Panc1 (cell line): ENCODE measurements around the gene CRIP2. TPM values are rescaled to one million over a fixed set of nuclear protein-coding genes. Genes with fewer than 3 reads are reported as not detected.

ENCODE experiments used
- ATAC-seq: fragments of 200-7000 bp; cut with Tn5 transposase; 2 replicates; pipeline ENCODE4 v1.9.1; 2020; ENCODE audit warnings: mild to moderate bottlenecking, moderate library complexity
- BruUV-seq: library from RNA; stranded (reverse); fragments of 400-500 nt; replicated peaks from 2 replicates; lab custom pipeline; 2021; lab: Mats Ljungman, UMichigan
- CTCF ChIA-PET: fragments of 300-600 bp; sonication (Branson Sonifier 250); formaldehyde crosslinking; loops from one replicate; lab custom pipeline; 2022; ENCODE audit warnings: antibody characterized with exemption; lab: Charles Lee
- POLR2A ChIA-PET: fragments of 300-600 bp; sonication (Branson Sonifier 250); formaldehyde crosslinking; loops from one replicate; lab custom pipeline; 2022; ENCODE audit warnings: antibody characterized with exemption; lab: Charles Lee
- DNase-seq: peaks from one replicate; pipeline ENCODE4 v3.0.0-alpha.2; 2010; ENCODE audit warnings: low read depth, low spot score
- H3K27ac ChIP-seq: 2 replicates; pipeline ENCODE4 v1.5.1; 2011; ENCODE audit warnings: mild to moderate bottlenecking, low read length, inconsistent platforms
- H3K27me3 ChIP-seq: fragments of 200-500 bp; sonication (Bioruptor generic); 2 replicates; pipeline ENCODE4 v1.6.0; 2014; ENCODE audit warnings: low read length, inconsistent platforms; ENCODE audit not compliant: control insufficient read depth, insufficient read depth
- H3K36me3 ChIP-seq: fragments of 200-500 bp; sonication (Bioruptor generic); 2 replicates; pipeline ENCODE4 v1.5.1; 2014; ENCODE audit warnings: inconsistent platforms, mild to moderate bottlenecking, low read length, moderate library complexity; ENCODE audit not compliant: control insufficient read depth, insufficient read depth
- H3K4me1 ChIP-seq: 2 replicates; pipeline ENCODE4 v1.5.1; 2011; ENCODE audit warnings: inconsistent platforms, mild to moderate bottlenecking, low read length, moderate library complexity; ENCODE audit not compliant: control insufficient read depth, insufficient read depth
- H3K4me3 ChIP-seq, 2 experiments: 2 replicates each; pipeline ENCODE4 v1.5.1; 2011 to 2012; ENCODE audit warnings: low read depth in 2 of 2, low read length in 2 of 2, mild to moderate bottlenecking in 2 of 2, inconsistent platforms in 1 of 2, moderate library complexity in 1 of 2
- H3K9me3 ChIP-seq: fragments of 200-500 bp; sonication (Bioruptor generic); 2 replicates; pipeline ENCODE4 v1.5.1; 2014; ENCODE audit warnings: low read depth, mild to moderate bottlenecking, inconsistent platforms, low read length, moderate library complexity; ENCODE audit not compliant: control insufficient read depth, insufficient read depth
- CTCF ChIP-seq: fragments of 450-650 bp; IDR thresholded peaks from 2 replicates; pipeline ENCODE4 v1.5.1; 2017; ENCODE audit warnings: mild to moderate bottlenecking
- POLR2AphosphoS5 ChIP-seq: IDR thresholded peaks from 2 replicates; pipeline ENCODE4 v1.6.1; 2012; ENCODE audit warnings: mild to moderate bottlenecking, low read depth, low read length, moderate library complexity
- REST ChIP-seq, 2 experiments: IDR thresholded peaks; 2 replicates each; pipeline ENCODE4 v1.6.1; 2011 to 2012; ENCODE audit warnings: low read depth in 2 of 2, control low read depth in 1 of 2, low read length in 1 of 2, mild to moderate bottlenecking in 1 of 2, moderate library complexity in 1 of 2; ENCODE audit not compliant: insufficient read depth in 1 of 2
- SIN3A ChIP-seq: IDR thresholded peaks from 2 replicates; pipeline ENCODE4 v1.6.1; 2012; ENCODE audit warnings: low read depth, mild to moderate bottlenecking, low read length, moderate library complexity, borderline replicate concordance; ENCODE audit not compliant: insufficient read depth
- TCF7L2 ChIP-seq: IDR thresholded peaks from 2 replicates; pipeline ENCODE4 v1.6.1; 2011; ENCODE audit warnings: mild to moderate bottlenecking, low read depth, low read length, inconsistent platforms
- in situ Hi-C: cut with HindIII; loops from 2 replicates; pipeline ENCODE4 v1.10.0; 2016; ENCODE audit warnings: low sequenced_read_pairs, low pct_unique_long_range_greater_than_20kb
- intact Hi-C: fragments of 100-400 bp; cut with micrococcal nuclease; formaldehyde crosslinking; loops from one replicate; pipeline ENCODE4 v1.10.0; 2022; ENCODE audit not compliant: unreplicated experiment
- total RNA-seq: library from RNA; stranded (reverse); gene quantifications from one replicate; pipeline ENCODE4 v1.2.1, GENCODE V29; 2021; ENCODE audit not compliant: unreplicated experiment

Gene CRIP2
- total RNA-seq, 1 experiment from 2014 or later = 280 TPM

- POLR2A ChIA-PET = interaction anchor here (0.7 kb wide), 1 partner anchor 11 kb away, joined by 21 read pairs; no protein-coding TSS in a partner anchor
- Histone ChIP-seq H3K4me1 (peaks cover 7% of the 10 kb centered on the region), H3K27ac (peak overlapping the region; percentile 54; the same call in 1 of the 2 replicates), H3K27me3 (no peaks in the 10 kb centered on the region), H3K36me3 (no peaks in the 10 kb centered on the region; the same call in 1 of the 2 replicates), H3K9me3 (no peaks in the 10 kb centered on the region), H3K4me3 (peak overlapping the region; percentile 55 to 58)
- DNase-seq (no peak), ATAC-seq (peak; percentile 14)
- CTCF ChIA-PET = interaction anchor here (1.6 kb wide), 1 partner anchor 11 kb away, joined by 4 read pairs; no protein-coding TSS in a partner anchor
- TF ChIP-seq TCF7L2 = no peak; the same call in 1 of the 2 replicates
- peak; percentile 1; the same call in 1 of the 2 replicates for TF ChIP-seq POLR2AphosphoS5
- no peak for TF ChIP-seq CTCF
- TF ChIP-seq SIN3A = peak; percentile 86; the same call in 1 of the 2 replicates
- intact Hi-C loops (no loop called here), in situ Hi-C loops (no loop called here)
- TSS peak; percentile 28 for BruUV-seq
Measured at GRCh38 chr14:105491366-105491973, 16.8 kb downstream of the CRIP2 start.

- intact Hi-C loops = no loop called here
- ChIA-PET CTCF (interaction anchor here (1.6 kb wide), 1 partner anchor 12 kb away, joined by 4 read pairs; no protein-coding TSS in a partner anchor), POLR2A (interaction anchor here (0.6 to 0.7 kb wide), 2 partner anchors 12 to 14 kb away, joined by 6 to 21 read pairs; no protein-coding TSS in a partner anchor)
- BruUV-seq = no TSS peak
- in situ Hi-C loops = no loop called here
- Histone ChIP-seq H3K27ac (peak overlapping the region; percentile 34; the same call in 1 of the 2 replicates), H3K36me3 (no peaks in the 10 kb centered on the region; the same call in 1 of the 2 replicates), H3K9me3 (no peaks in the 10 kb centered on the region), H3K4me1 (peaks cover 7% of the 10 kb centered on the region), H3K4me3 (peak overlapping the region; percentile 55 to 58), H3K27me3 (no peaks in the 10 kb centered on the region)
- TF ChIP-seq POLR2AphosphoS5 (no peak), TCF7L2 (no peak), REST (IDR thresholded peaks at IDR 0.05; ENCODE audit: insufficient read depth in 1 of 2, low read depth in 2 of 2, low read length in 1 of 2) (no peak), CTCF (no peak), SIN3A (no peak)
- DNase-seq (no peak), ATAC-seq (no peak)
Measured at GRCh38 chr14:105492031-105492970, 17.7 kb downstream of the CRIP2 start.
